SH-SY5Y (cell line): ENCODE results near the gene STX2.

Experiments
- GATA2 ChIP-seq: IDR thresholded peaks from 2 replicates; pipeline ENCODE4 v1.6.1; 2011; ENCODE audit warnings: mild to moderate bottlenecking, low read depth, low read length
- GATA3 ChIP-seq: IDR thresholded peaks from 2 replicates; pipeline ENCODE4 v1.6.1; 2011; ENCODE audit warnings: low read depth, mild to moderate bottlenecking, low read length, moderate library complexity

- no peak for TF ChIP-seq GATA3
- TF ChIP-seq GATA2, result no peak
Measured at GRCh38 chr12:130754234-130754901, 84.7 kb downstream of the STX2 start.
